GM23248 (cell line): ENCODE measurements around the gene ZXDA.
"Not testable (repeated sequence)": the region's sequence is repeated elsewhere in the genome, so short reads cannot be mapped to it uniquely, and the experiment has no call there.

Source experiments
- EZH2 ChIP-seq: fragments of 200-600 bp; sonication (generic); IDR thresholded peaks from 2 replicates; pipeline ENCODE4 v1.6.1; 2018; ENCODE audit warnings: antibody characterized with exemption, mild to moderate bottlenecking; ENCODE audit not compliant: insufficient read depth, poor library complexity, severe bottlenecking
- EZH2phosphoT487 ChIP-seq: fragments of 200-600 bp; sonication (generic); IDR thresholded peaks from 2 replicates; pipeline ENCODE4 v1.6.1; 2018; ENCODE audit warnings: antibody characterized with exemption, moderate library complexity, mild to moderate bottlenecking, low read depth; ENCODE audit not compliant: insufficient read depth

DNA sequence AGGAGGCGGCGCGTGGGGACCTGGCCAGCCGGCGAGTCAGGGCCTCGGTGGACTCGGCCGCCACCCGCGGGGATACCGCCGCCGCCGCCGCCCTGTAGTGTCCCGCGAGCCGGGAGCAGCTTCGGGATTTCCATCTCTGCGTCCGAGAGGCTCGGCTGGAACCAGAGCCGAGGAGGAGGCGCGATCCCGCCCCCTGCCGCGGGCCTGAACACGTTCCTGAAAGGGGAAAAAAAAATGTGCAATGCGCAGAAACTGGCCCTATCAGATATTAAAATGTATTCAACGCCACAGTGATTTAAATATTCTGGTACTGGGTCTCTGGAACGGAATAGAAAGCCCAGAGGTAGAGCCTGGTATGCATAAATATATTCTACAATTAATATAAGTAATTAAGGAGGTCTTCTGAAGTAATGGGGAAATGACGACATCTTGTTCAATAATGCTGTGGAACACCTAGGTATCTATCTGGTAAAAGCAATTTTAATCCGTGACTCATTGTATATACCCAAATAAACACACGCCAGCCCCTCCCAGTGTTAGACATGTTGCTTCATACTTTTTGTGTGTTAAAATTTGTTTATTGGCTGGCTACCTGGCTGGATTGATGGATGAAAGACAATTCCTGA is at the start of gene ZXDA:
- TF ChIP-seq EZH2, EZH2phosphoT487: not testable (repeated sequence)
